ENCODE data around the gene PREB.

DNA sequence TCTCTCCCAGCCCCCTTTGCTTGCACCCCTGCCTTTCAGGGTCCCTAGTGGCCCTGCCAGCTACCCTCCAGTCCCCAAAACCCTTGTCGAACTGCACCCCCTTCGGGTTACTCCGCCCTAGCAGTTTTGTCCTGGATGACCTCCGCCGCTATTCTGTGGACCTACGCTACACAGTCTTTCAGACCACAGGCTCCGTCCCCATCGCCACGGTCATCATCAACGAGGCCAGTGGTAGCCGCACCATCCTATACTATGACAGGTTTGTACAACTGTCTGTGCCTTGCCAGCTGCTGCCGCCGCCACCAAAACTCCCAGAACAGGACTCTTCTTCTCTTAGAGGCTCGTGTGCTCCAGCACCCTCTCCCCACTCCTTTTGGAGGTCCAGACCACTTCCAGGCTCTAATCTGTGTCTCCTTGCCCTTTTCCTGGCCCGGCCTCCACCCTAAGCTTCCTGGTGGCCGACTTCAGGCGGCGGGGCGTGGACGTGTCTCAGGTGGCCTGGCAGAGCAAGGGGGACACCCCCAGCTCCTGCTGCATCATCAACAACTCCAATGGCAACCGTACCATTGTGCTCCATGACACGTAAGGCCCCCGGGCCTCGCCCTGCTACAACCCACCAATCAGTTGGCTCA, 40.0 kb downstream of the PREB start:
- TF ChIP-seq, protein P1, sequence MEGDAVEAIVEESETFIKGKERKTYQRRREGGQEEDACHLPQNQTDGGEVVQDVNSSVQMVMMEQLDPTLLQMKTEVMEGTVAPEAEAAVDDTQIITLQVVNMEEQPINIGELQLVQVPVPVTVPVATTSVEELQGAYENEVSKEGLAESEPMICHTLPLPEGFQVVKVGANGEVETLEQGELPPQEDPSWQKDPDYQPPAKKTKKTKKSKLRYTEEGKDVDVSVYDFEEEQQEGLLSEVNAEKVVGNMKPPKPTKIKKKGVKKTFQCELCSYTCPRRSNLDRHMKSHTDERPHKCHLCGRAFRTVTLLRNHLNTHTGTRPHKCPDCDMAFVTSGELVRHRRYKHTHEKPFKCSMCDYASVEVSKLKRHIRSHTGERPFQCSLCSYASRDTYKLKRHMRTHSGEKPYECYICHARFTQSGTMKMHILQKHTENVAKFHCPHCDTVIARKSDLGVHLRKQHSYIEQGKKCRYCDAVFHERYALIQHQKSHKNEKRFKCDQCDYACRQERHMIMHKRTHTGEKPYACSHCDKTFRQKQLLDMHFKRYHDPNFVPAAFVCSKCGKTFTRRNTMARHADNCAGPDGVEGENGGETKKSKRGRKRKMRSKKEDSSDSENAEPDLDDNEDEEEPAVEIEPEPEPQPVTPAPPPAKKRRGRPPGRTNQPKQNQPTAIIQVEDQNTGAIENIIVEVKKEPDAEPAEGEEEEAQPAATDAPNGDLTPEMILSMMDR (IDR thresholded peaks at IDR 0.05): no peak
- TF ChIP-seq POLR2A (IDR thresholded peaks at IDR 0.05): no peak
- no peak for TF ChIP-seq POLR2AphosphoS5 (IDR thresholded peaks at IDR 0.05)
